Measurements from ENCODE around the gene CAV3.

CAV3 gene

GRCh38 chr3:8760091-8760490 is 26.5 kb downstream of the CAV3 start:
- H3K9me3 ChIP-seq, result no peaks in the 10 kb centered on the region
- H4K20me1 ChIP-seq, result no peaks in the 10 kb centered on the region
- no peak for TF ChIP-seq Cebpa-rat (IDR thresholded peaks at IDR 0.05)
- no peak overlapping the region for H3K27ac ChIP-seq
- H3K9ac ChIP-seq, result no peak overlapping the region
- H3K4me2 ChIP-seq, result no peak overlapping the region
- H3K4me3 ChIP-seq, result no peak overlapping the region
- H3K27me3 ChIP-seq, result no peaks in the 10 kb centered on the region; the same call in 1 of the 2 replicates
- H3K36me3 ChIP-seq, result no peaks in the 10 kb centered on the region
- H3K4me1 ChIP-seq, result no peaks in the 10 kb centered on the region

DNA sequence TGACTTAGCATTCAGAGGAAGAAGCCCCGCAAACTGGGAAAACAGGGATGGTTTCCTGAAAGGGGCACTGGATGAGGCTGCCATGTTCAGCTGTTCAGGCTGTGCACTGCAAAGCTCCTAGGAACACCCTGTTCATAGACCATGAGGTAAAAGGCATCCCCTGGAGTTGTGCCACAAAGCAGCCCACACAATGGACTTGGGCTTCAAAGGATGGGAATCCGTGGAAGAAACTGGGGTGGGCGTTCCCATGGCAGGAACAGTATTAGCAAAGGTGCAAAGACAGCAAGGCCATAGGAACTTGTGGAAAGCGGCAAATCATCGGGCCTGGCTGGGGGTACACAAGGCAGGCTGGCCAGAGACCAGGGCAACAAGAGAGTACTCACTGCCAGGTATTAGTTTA is 26.9 kb downstream of the CAV3 start:
- Histone ChIP-seq H3K4me3 (no peak overlapping the region), H3K36me3 (no peaks in the 10 kb centered on the region), H3K9me3 (no peaks in the 10 kb centered on the region), H3K4me2 (no peak overlapping the region), H3K27ac (no peak overlapping the region), H3K27me3 (no peaks in the 10 kb centered on the region; the same call in 1 of the 2 replicates), H4K20me1 (no peaks in the 10 kb centered on the region), H3K4me1 (peaks cover 3% of the 10 kb centered on the region), H3K9ac (no peak overlapping the region)
- no peak for TF ChIP-seq Cebpa-rat (IDR thresholded peaks at IDR 0.05)

DNA sequence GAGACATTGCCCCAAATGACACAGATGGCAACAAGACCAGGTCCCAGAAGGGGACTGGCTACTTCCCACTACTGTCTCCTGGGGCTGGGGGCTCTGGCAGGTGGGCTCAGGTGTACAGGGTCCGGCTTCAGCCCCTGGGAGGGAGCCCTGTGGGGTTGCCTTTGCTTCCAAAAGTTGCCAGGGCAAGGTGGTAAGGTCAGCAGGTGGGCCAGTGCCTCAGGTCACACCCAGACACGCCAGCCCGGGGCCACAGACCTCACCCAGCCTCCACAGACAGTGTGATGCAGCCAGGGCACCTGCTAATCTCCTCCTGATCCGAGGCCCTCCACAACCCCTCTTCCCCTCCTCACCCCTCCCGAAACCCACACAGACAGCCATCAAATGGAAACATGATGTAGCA is 28.3 kb downstream of the CAV3 start:
- no peaks in the 10 kb centered on the region for H3K36me3 ChIP-seq
- H3K9me3 ChIP-seq, result no peaks in the 10 kb centered on the region
- no peak overlapping the region for H3K4me2 ChIP-seq
- no peak for TF ChIP-seq Cebpa-rat (IDR thresholded peaks at IDR 0.05)
- no peak overlapping the region for H3K9ac ChIP-seq
- H4K20me1 ChIP-seq, result no peaks in the 10 kb centered on the region
- no peaks in the 10 kb centered on the region; the same call in 1 of the 2 replicates for H3K27me3 ChIP-seq
- H3K4me3 ChIP-seq, result no peak overlapping the region
- peaks cover 16% of the 10 kb centered on the region for H3K4me1 ChIP-seq
- H3K27ac ChIP-seq, result no peak overlapping the region

DNA sequence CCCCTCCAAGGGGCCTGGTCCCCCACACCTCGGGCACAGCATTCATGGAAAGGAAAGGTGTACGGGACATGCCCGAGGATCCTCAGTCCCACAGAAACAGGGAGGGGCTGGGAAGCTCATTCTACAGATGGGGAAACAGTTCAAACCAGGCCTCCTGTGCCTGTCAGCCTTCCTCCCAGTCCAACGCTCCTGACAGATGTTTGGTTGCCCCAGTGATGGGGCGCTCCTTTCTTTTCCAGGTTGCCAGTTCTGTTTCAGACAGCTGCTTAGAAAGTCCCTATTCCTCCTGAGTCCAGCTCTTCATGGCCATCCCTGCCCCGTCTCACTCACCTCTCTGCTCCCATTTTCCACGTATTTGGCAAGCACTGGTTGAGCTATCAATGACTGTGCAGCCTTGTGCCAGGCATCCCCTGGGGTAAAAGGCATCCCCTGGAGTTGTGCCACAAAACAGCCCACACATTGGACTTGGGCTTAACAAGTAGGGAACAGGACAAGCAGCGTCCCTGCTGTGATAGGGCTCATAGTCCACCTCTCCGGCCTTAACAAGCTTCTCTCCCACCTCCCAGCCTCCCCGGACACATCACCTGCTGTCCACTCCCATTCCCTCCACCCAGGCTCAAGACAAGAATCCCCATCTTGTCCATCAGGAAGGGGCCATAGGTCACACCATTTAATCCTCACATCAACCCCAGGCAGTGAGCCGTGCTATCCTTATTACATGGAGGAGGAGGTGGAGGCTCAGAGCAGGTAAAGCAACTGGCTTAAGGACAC is 29.2 kb downstream of the CAV3 start:
- Histone ChIP-seq H3K4me2 (no peak overlapping the region), H4K20me1 (no peaks in the 10 kb centered on the region), H3K36me3 (peaks cover 8% of the 10 kb centered on the region; the same call in 1 of the 2 replicates), H3K4me3 (no peak overlapping the region), H3K9me3 (peaks cover 5% of the 10 kb centered on the region), H3K27ac (no peak overlapping the region), H3K27me3 (no peaks in the 10 kb centered on the region), H3K9ac (no peak overlapping the region), H3K4me1 (peaks cover 18% of the 10 kb centered on the region)
- TF ChIP-seq Cebpa-rat (IDR thresholded peaks at IDR 0.05), result no peak

DNA sequence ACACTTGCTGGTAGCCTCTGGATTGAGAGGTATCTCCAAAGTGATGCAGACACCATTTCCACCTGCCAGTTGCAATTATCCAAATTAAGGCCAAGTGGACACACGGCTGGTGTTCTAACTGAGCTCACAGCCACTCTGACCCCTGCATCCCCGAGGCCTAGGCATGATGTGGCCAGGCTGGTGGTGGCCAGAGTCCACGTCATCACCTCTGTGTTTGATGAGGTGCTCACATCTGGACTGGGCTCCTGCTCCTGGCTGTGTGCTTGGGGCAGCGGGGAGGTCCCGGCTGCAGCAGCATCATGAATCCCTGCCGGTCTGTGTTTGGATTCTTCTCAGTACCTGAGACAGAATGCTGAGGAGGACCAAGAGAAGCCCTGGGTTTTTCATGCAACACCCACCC is 30.9 kb downstream of the CAV3 start:
- Histone ChIP-seq H3K4me2 (no peak overlapping the region), H3K36me3 (peaks cover 14% of the 10 kb centered on the region; the same call in 1 of the 2 replicates), H3K27ac (no peak overlapping the region), H3K4me3 (no peak overlapping the region), H3K4me1 (peaks cover 18% of the 10 kb centered on the region), H3K9ac (no peak overlapping the region), H3K9me3 (peaks cover 22% of the 10 kb centered on the region), H4K20me1 (no peaks in the 10 kb centered on the region), H3K27me3 (peaks cover 6% of the 10 kb centered on the region; the same call in 1 of the 2 replicates)
- TF ChIP-seq Cebpa-rat (IDR thresholded peaks at IDR 0.05), result no peak

DNA sequence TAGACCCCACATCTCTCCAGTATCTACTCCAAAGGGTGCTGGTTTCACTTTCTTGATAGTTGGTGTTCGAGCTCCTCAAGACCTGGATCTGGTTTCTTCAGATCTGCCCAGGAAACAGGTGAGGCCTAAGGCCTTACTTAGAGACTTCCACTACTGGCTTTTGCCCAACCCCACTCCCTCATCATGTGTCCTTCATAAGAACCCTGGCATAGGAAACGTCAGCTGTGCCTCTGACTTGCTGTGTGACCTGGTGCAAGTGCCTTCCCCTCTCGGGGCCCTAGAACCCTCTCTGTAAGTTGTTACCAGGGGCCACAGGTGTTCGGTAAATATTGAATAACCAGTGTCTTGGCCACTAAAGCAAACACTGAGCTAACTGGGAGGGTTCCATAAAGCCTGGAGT is 31.9 kb downstream of the CAV3 start:
- peaks cover 22% of the 10 kb centered on the region for H3K9me3 ChIP-seq
- peak overlapping the region; percentile 22; the same call in 1 of the 2 replicates for H3K4me2 ChIP-seq
- H4K20me1 ChIP-seq, result no peaks in the 10 kb centered on the region
- no peak overlapping the region for H3K4me3 ChIP-seq
- TF ChIP-seq Cebpa-rat (IDR thresholded peaks at IDR 0.05), result no peak
- H3K27ac ChIP-seq, result no peak overlapping the region
- H3K4me1 ChIP-seq, result peaks cover 18% of the 10 kb centered on the region
- H3K36me3 ChIP-seq, result peaks cover 14% of the 10 kb centered on the region; the same call in 1 of the 2 replicates
- H3K27me3 ChIP-seq, result peaks cover 6% of the 10 kb centered on the region; the same call in 1 of the 2 replicates
- no peak overlapping the region for H3K9ac ChIP-seq

- Histone ChIP-seq H3K36me3 (peaks cover 14% of the 10 kb centered on the region; the same call in 1 of the 2 replicates), H3K4me1 (peaks cover 18% of the 10 kb centered on the region), H3K27ac (no peak overlapping the region), H3K27me3 (peaks cover 6% of the 10 kb centered on the region; the same call in 1 of the 2 replicates), H3K9me3 (peaks cover 22% of the 10 kb centered on the region), H4K20me1 (no peaks in the 10 kb centered on the region), H3K4me3 (no peak overlapping the region), H3K4me2 (peak overlapping the region; percentile 31), H3K9ac (no peak overlapping the region)
- TF ChIP-seq Cebpa-rat (IDR thresholded peaks at IDR 0.05), result no peak
Measured at GRCh38 chr3:8766148-8766547, 32.5 kb downstream of the CAV3 start.

- no peak overlapping the region for H3K9ac ChIP-seq
- no peak overlapping the region for H3K4me2 ChIP-seq
- peaks cover 18% of the 10 kb centered on the region for H3K4me1 ChIP-seq
- H3K36me3 ChIP-seq, result peaks cover 17% of the 10 kb centered on the region; the same call in 1 of the 2 replicates
- H4K20me1 ChIP-seq, result no peaks in the 10 kb centered on the region
- H3K27ac ChIP-seq, result no peak overlapping the region
- no peak overlapping the region for H3K4me3 ChIP-seq
- peaks cover 6% of the 10 kb centered on the region; the same call in 1 of the 2 replicates for H3K27me3 ChIP-seq
- peaks cover 22% of the 10 kb centered on the region for H3K9me3 ChIP-seq
- no peak for TF ChIP-seq Cebpa-rat (IDR thresholded peaks at IDR 0.05)
Measured at GRCh38 chr3:8767256-8767666, 33.7 kb downstream of the CAV3 start.

DNA sequence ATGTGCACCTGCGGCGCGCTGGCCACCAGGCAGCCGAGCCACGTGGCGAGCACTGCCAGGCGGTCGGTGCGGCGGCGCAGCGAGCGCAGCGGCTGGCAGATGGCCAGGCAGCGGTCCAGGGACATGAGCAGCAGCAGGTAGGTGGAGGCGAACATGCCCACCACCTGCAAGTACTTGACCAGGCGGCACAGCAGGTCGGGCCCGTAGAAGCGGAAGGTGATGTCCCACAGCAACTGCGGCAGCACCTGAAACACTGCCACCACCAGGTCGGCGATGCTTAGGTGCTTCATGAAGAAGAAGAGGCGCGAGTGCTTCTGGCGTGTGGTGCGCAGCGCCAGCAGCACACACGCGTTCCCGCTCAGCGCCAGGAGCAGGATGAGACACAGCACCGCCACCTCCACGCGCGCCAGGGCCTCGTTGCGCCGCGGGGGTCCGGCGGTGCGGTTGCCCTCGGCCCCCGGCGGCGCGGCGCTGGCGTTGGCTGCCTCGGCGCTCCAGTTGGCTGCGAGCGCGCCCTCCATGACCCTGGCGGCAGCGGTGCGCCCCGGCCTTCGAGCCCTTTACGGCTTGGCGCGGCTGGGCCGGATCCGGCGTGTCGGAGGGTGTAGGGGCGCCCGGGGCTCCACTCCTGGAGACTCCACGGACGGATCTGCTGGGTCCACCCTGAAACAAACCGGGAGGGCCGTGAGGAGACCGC is 34.2 kb downstream of the CAV3 start:
- no peak overlapping the region for H3K9ac ChIP-seq
- peaks cover 6% of the 10 kb centered on the region; the same call in 1 of the 2 replicates for H3K27me3 ChIP-seq
- H3K27ac ChIP-seq, result no peak overlapping the region
- no peak for TF ChIP-seq Cebpa-rat (IDR thresholded peaks at IDR 0.05)
- H3K4me1 ChIP-seq, result peaks cover 18% of the 10 kb centered on the region
- H3K36me3 ChIP-seq, result peaks cover 18% of the 10 kb centered on the region; the same call in 1 of the 2 replicates
- H3K9me3 ChIP-seq, result peaks cover 22% of the 10 kb centered on the region
- no peaks in the 10 kb centered on the region for H4K20me1 ChIP-seq
- no peak overlapping the region for H3K4me2 ChIP-seq
- no peak overlapping the region for H3K4me3 ChIP-seq
